KBM-7 (cell line): Measurements from ENCODE around the gene DTNBP1.

Source experiments
- DNase-seq: peaks from one replicate; pipeline ENCODE4 v3.0.0-alpha.2; 2015
- in situ Hi-C: fragments of 300-500 bp; cut with MboI; formaldehyde crosslinking; loops from 2 replicates; pipeline ENCODE4 v1.14.3; 2020; ENCODE audit warnings: low sequenced_read_pairs, low pct_unique_long_range_greater_than_20kb, mixed read lengths

Gene DTNBP1

GRCh38 chr6:15662326-15663129, at the start of gene DTNBP1:
Gene DTNBP1, minus strand, starts transcription at chr6:15663028. Its CDS starts 159 bp downstream, at chr6:15662869.
- DNase-seq = peak; percentile 83

GRCh38 chr6:15709651-15710269, 46.9 kb upstream of the DTNBP1 start:
- in situ Hi-C loops = no loop called here
- DNase-seq = peak; percentile 32

More at GRCh38 chr6:15662326-15663129, at the start of gene DTNBP1:
- in situ Hi-C loops = no loop called here

GRCh38 chr6:15708231-15708630, 45.4 kb upstream of the DTNBP1 start:
- in situ Hi-C loops = no loop called here

GRCh38 chr6:15705981-15706380, 43.2 kb upstream of the DTNBP1 start:
- no peak for DNase-seq
- in situ Hi-C loops = no loop called here

More at GRCh38 chr6:15708231-15708630, 45.4 kb upstream of the DTNBP1 start:
- DNase-seq = no peak

- in situ Hi-C loops = no loop called here
- no peak for DNase-seq
Observed at GRCh38 chr6:15698471-15698870, 35.6 kb upstream of the DTNBP1 start.

GRCh38 chr6:15697895-15698294, 35.1 kb upstream of the DTNBP1 start:
- in situ Hi-C loops = no loop called here

GRCh38 chr6:15691250-15691869, 28.5 kb upstream of the DTNBP1 start:
- in situ Hi-C loops = no loop called here
- peak; percentile 91 for DNase-seq

More at GRCh38 chr6:15697895-15698294, 35.1 kb upstream of the DTNBP1 start:
- DNase-seq = no peak

- in situ Hi-C loops = no loop called here
- no peak for DNase-seq
Observed at GRCh38 chr6:15690510-15690909, 27.7 kb upstream of the DTNBP1 start.

GRCh38 chr6:15689586-15690482, 27.0 kb upstream of the DTNBP1 start:
- DNase-seq = no peak
- in situ Hi-C loops = no loop called here

GRCh38 chr6:15685619-15686018, 22.8 kb upstream of the DTNBP1 start:
- no peak for DNase-seq
- in situ Hi-C loops = no loop called here

GRCh38 chr6:15682965-15683822, 20.4 kb upstream of the DTNBP1 start:
- in situ Hi-C loops = no loop called here
- DNase-seq = peak; percentile 74

- in situ Hi-C loops = no loop called here
- no peak for DNase-seq
Observed at GRCh38 chr6:15681946-15682345, 19.1 kb upstream of the DTNBP1 start.

- in situ Hi-C loops = no loop called here
Observed at GRCh38 chr6:15678514-15678913, 15.7 kb upstream of the DTNBP1 start.

GRCh38 chr6:15677822-15678221, 15.0 kb upstream of the DTNBP1 start:
- in situ Hi-C loops = no loop called here

More at GRCh38 chr6:15678514-15678913, 15.7 kb upstream of the DTNBP1 start:
- DNase-seq = no peak

GRCh38 chr6:15675536-15676220, 12.8 kb upstream of the DTNBP1 start:
- peak; percentile 56 for DNase-seq
- in situ Hi-C loops = no loop called here

More at GRCh38 chr6:15677822-15678221, 15.0 kb upstream of the DTNBP1 start:
- DNase-seq = peak; percentile 16

GRCh38 chr6:15674690-15675386, 12.0 kb upstream of the DTNBP1 start:
- in situ Hi-C loops = no loop called here
- no peak for DNase-seq

- no peak for DNase-seq
- in situ Hi-C loops = no loop called here
Observed at GRCh38 chr6:15673666-15674065, 10.8 kb upstream of the DTNBP1 start.
